ENCODE measurements around the gene MAD1L1. TPM values are rescaled to one million over a fixed set of nuclear protein-coding genes. Genes with fewer than 3 reads are reported as not detected.

The MAD1L1 gene
- total and polyA plus RNA-seq, 2 donors, result 23.1 to 27.4 TPM

GRCh38 chr7:2029211-2029905, 203.4 kb downstream of the MAD1L1 start:
- WGBS, result 96% methylated on average over 16 of the region's 16 CpGs
- Histone ChIP-seq H3K36me3 (ENCODE audit: insufficient read depth) (no peaks in the 10 kb centered on the region), H3K4me3 (ENCODE audit: low read depth, low read length) (no peak overlapping the region), H3K27ac (ENCODE audit: low read depth) (no peak overlapping the region), H3K4me1 (ENCODE audit: insufficient read depth) (no peaks in the 10 kb centered on the region)
- no peak for DNase-seq (ENCODE audit: extremely low spot score)

GRCh38 chr7:2028733-2029132, 204.0 kb downstream of the MAD1L1 start:
- DNase-seq (ENCODE audit: extremely low spot score), result no peak
- H3K27ac ChIP-seq (ENCODE audit: low read depth), result no peak overlapping the region
- WGBS, result 98% methylated on average over 7 of the region's 7 CpGs
- no peak overlapping the region for H3K4me3 ChIP-seq (ENCODE audit: low read depth, low read length)
- H3K4me1 ChIP-seq (ENCODE audit: insufficient read depth), result no peaks in the 10 kb centered on the region
- H3K36me3 ChIP-seq (ENCODE audit: insufficient read depth), result no peaks in the 10 kb centered on the region

GRCh38 chr7:2025188-2025587, 207.6 kb downstream of the MAD1L1 start:
- WGBS, result 84% methylated on average over 4 of the region's 4 CpGs

DNA sequence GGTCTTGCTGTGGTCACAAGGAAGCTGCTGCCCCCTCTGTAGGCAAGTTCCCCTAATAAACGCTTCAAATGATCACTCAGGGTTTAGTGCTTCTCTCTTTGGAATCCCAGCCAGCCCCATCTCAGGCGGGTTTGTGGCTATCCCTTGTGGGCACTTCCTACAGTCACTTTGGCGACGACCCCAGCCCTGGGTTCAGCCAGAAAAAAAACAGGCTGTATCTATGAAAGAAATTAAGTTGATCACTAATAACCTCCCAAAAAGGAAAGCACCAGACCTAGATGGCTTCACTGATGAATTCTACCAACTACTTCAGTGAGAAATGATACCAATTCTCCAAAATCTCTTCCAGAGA, 208.2 kb downstream of the MAD1L1 start:
- no peaks in the 10 kb centered on the region for H3K36me3 ChIP-seq (ENCODE audit: insufficient read depth)
- WGBS, result 91% methylated on average over 4 of the region's 4 CpGs
- H3K4me1 ChIP-seq (ENCODE audit: insufficient read depth), result no peaks in the 10 kb centered on the region
- DNase-seq (ENCODE audit: extremely low spot score), result no peak
- H3K27ac ChIP-seq (ENCODE audit: low read depth), result no peak overlapping the region
- no peak overlapping the region for H3K4me3 ChIP-seq (ENCODE audit: low read depth, low read length)

More at GRCh38 chr7:2025188-2025587, 207.6 kb downstream of the MAD1L1 start:
- no peak for DNase-seq (ENCODE audit: extremely low spot score)
- no peak overlapping the region for H3K27ac ChIP-seq (ENCODE audit: low read depth)
- no peak overlapping the region for H3K4me3 ChIP-seq (ENCODE audit: low read depth, low read length)
- H3K4me1 ChIP-seq (ENCODE audit: insufficient read depth), result no peaks in the 10 kb centered on the region
- H3K36me3 ChIP-seq (ENCODE audit: insufficient read depth), result no peaks in the 10 kb centered on the region

- Histone ChIP-seq H3K4me3 (ENCODE audit: low read depth, low read length) (no peak overlapping the region), H3K4me1 (ENCODE audit: insufficient read depth) (no peaks in the 10 kb centered on the region), H3K27ac (ENCODE audit: low read depth) (no peak overlapping the region), H3K36me3 (ENCODE audit: insufficient read depth) (no peaks in the 10 kb centered on the region)
- no peak for DNase-seq (ENCODE audit: extremely low spot score)
- 88% methylated on average over 7 of the region's 7 CpGs for WGBS
Measured at GRCh38 chr7:2023877-2024566, 208.7 kb downstream of the MAD1L1 start.

DNA sequence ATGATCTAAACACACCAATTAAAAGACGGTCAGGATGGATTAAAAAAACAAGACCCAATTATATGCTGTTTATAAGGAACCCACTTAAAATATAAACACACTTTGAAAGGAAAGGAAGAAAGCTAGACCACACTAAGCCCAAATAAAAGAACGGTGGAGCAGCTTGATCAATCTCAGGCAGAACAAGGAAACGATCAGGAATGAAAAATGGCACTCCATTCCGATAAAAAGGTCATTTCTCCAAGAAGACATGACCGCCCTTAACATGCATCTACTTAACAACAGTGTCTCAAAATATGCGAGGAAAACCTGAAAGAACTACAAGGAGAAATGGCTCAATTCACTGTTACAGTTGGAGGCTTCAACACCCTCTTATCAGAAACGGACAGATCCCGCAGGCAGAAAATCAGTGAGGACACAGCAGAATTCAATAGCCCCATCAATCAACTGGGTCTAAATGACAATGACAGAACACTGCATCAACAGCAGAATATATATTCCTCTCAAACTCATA, 210.0 kb downstream of the MAD1L1 start:
- Histone ChIP-seq H3K36me3 (ENCODE audit: insufficient read depth) (no peaks in the 10 kb centered on the region), H3K4me1 (ENCODE audit: insufficient read depth) (no peaks in the 10 kb centered on the region), H3K27ac (ENCODE audit: low read depth) (no peak overlapping the region), H3K4me3 (ENCODE audit: low read depth, low read length) (no peak overlapping the region)
- WGBS, result 88% methylated on average over 8 of the region's 8 CpGs
- DNase-seq (ENCODE audit: extremely low spot score), result no peak

DNA sequence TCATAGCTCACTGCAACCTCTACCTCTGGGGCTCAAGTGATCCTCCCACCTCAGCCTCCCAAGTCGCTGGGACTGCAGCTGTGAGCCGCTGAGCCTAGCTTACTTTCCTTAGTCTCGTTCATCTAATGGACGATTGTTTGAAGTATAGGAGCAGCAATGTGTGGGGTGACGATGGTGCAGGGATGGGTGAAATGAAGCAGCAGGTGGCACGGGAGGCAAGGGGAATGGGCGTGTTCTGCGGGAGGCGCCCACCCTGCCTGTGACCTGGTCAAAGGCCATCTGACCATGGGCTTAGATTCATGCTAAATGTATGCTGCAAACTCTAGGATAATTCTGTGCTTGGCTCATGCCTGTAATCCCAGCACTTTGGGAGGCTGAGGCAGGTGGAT, 210.7 kb downstream of the MAD1L1 start:
- Histone ChIP-seq H3K4me3 (ENCODE audit: low read depth, low read length) (no peak overlapping the region), H3K27ac (ENCODE audit: low read depth) (no peak overlapping the region), H3K4me1 (ENCODE audit: insufficient read depth) (no peaks in the 10 kb centered on the region), H3K36me3 (ENCODE audit: insufficient read depth) (no peaks in the 10 kb centered on the region)
- 96% methylated on average over 9 of the region's 9 CpGs for WGBS
- DNase-seq (ENCODE audit: extremely low spot score), result no peak

DNA sequence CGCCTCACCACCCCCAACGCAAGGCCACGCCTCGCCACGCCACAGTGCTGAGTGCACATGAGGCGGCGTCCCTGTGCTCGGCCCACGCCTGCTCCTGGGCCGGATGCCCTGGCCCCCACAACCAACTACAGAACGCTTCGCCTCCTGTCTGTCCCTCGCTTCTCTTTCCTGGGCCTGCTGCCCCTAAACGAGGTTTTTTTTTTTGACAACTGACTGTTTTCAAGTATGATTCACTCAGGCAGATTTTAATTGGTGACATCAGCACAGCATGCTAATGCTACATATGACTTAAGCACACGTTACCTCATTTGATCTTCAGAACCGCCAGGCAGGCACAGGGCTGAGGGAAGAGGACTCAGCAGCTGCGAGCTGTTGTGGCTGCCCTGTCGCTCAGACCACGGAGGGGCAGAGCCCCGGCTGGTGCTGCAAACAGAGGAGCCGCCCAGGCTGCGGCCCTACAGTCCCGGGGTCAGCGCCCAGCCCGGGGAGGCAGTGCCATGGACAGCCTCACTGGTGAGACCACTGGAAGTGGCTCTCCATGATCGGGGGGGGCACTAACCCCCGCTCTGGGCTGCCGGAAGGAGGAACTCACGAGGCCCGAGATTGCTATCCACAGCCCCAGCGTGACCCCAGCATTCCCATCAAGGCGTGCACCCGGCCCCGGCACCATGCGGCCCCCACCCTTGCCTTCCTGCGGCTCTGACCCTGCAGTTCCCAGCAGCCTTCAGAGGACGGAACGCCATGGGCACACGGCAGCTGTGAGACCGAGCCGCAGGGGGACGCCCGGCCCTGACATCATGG, 212.8 kb downstream of the MAD1L1 start:
- Histone ChIP-seq H3K4me3 (ENCODE audit: low read depth, low read length) (no peak overlapping the region), H3K27ac (ENCODE audit: low read depth) (no peak overlapping the region), H3K4me1 (ENCODE audit: insufficient read depth) (no peaks in the 10 kb centered on the region), H3K36me3 (ENCODE audit: insufficient read depth) (no peaks in the 10 kb centered on the region)
- WGBS, result 58% methylated on average over 43 of the region's 43 CpGs
- no peak for DNase-seq (ENCODE audit: extremely low spot score)

- Histone ChIP-seq H3K36me3 (ENCODE audit: insufficient read depth) (no peaks in the 10 kb centered on the region), H3K4me1 (ENCODE audit: insufficient read depth) (no peaks in the 10 kb centered on the region), H3K27ac (ENCODE audit: low read depth) (no peak overlapping the region), H3K4me3 (ENCODE audit: low read depth, low read length) (no peak overlapping the region)
- DNase-seq (ENCODE audit: extremely low spot score), result no peak
- WGBS, result 58% methylated on average over 10 of the region's 10 CpGs
Measured at GRCh38 chr7:2019461-2019710, 213.4 kb downstream of the MAD1L1 start.

GRCh38 chr7:2018569-2019460, 213.9 kb downstream of the MAD1L1 start:
- whole genome bisulfite sequencing, result 52% methylated on average over 28 of the region's 28 CpGs
- DNase-seq (ENCODE audit: extremely low spot score), result peak; percentile 43
- no peaks in the 10 kb centered on the region for H3K36me3 ChIP-seq (ENCODE audit: insufficient read depth)
- H3K4me3 ChIP-seq (ENCODE audit: low read depth, low read length), result no peak overlapping the region
- H3K27ac ChIP-seq (ENCODE audit: low read depth), result no peak overlapping the region
- H3K4me1 ChIP-seq (ENCODE audit: insufficient read depth), result no peaks in the 10 kb centered on the region

GRCh38 chr7:2017914-2018568, 214.7 kb downstream of the MAD1L1 start:
- Histone ChIP-seq H3K36me3 (ENCODE audit: insufficient read depth) (no peaks in the 10 kb centered on the region), H3K4me3 (ENCODE audit: low read depth, low read length) (no peak overlapping the region), H3K27ac (ENCODE audit: low read depth) (no peak overlapping the region), H3K4me1 (ENCODE audit: insufficient read depth) (no peaks in the 10 kb centered on the region)
- no peak for DNase-seq (ENCODE audit: extremely low spot score)
- WGBS, result 89% methylated on average over 28 of the region's 28 CpGs

- H3K27ac ChIP-seq (ENCODE audit: low read depth), result no peak overlapping the region
- H3K4me3 ChIP-seq (ENCODE audit: low read depth, low read length), result no peak overlapping the region
- no peak for DNase-seq (ENCODE audit: extremely low spot score)
- WGBS, result 97% methylated on average over 18 of the region's 18 CpGs
- no peaks in the 10 kb centered on the region for H3K36me3 ChIP-seq (ENCODE audit: insufficient read depth)
- no peaks in the 10 kb centered on the region for H3K4me1 ChIP-seq (ENCODE audit: insufficient read depth)
Measured at GRCh38 chr7:2017481-2017891, 215.3 kb downstream of the MAD1L1 start.

Data from urinary bladder (tissue), 4 donors.